SK-N-SH (cell line): ENCODE measurements around the gene AUP1.

Experiments used
- EZH2phosphoT487 ChIP-seq: fragments of 200-600 bp; sonication (generic); IDR thresholded peaks from 2 replicates; pipeline ENCODE4 v1.6.1; 2017; ENCODE audit warnings: low read depth, mixed run types, mild to moderate bottlenecking, antibody characterized with exemption, moderate library complexity, borderline replicate concordance
- GABPA ChIP-seq: IDR thresholded peaks from 2 replicates; pipeline ENCODE4 v1.4.0; 2012; ENCODE audit warnings: low read depth, mild to moderate bottlenecking
- TAF1 ChIP-seq: IDR thresholded peaks from 2 replicates; pipeline ENCODE4 v1.6.1; 2012; ENCODE audit warnings: low read depth, mild to moderate bottlenecking, low read length, moderate library complexity, borderline replicate concordance
- TF ChIP-seq, protein P1 (sequence below): fragments of 200-600 bp; sonication (generic); IDR thresholded peaks from 2 replicates; pipeline ENCODE4 v1.6.1; 2017; ENCODE audit warnings: antibody characterized with exemption, mild to moderate bottlenecking, moderate library complexity

DNA sequence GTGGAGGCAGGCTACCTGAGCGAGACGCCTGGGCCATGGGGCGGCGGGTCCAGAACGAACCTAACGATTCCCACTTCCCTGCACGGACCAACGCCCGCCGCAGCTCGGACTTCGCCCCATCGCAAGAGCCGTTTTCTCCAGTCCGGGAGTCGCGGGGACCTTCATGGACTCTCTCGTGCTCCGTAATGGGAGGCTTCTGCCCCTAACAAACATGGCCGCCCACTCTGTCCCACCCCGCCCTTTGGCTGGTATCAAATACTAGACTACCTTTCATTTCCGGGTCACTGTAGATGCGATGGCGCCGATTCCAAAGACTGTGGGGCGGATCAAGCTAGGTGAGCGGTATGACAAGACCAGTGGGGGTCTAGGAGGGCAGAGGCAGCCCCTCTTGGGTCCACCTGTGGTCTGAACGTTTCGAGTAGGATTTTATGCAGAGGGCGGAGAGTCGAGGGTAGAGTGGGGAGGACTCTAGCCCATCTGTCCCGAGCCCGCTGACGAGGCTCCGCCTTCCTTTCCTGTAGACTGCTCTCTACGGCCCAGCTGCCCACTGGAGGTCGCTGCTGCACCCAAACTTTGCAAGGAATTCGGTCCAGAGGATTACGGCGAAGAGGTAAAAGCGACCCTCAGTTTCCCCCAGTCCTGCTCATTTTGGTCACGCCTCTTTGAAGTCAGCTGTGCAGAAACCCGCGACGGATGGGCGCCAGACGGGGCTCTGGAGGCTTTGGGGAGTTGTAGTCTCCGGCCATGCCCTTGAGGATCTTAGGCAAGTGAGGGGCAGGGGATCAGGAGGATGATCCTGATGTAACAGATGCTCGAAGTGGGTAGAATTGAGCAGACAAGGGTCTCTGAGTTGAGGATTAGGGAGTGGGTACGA is 46.5 kb downstream of the AUP1 start, which contains the start of the genes CCDC142 and TTC31:
- TF ChIP-seq, protein P1, sequence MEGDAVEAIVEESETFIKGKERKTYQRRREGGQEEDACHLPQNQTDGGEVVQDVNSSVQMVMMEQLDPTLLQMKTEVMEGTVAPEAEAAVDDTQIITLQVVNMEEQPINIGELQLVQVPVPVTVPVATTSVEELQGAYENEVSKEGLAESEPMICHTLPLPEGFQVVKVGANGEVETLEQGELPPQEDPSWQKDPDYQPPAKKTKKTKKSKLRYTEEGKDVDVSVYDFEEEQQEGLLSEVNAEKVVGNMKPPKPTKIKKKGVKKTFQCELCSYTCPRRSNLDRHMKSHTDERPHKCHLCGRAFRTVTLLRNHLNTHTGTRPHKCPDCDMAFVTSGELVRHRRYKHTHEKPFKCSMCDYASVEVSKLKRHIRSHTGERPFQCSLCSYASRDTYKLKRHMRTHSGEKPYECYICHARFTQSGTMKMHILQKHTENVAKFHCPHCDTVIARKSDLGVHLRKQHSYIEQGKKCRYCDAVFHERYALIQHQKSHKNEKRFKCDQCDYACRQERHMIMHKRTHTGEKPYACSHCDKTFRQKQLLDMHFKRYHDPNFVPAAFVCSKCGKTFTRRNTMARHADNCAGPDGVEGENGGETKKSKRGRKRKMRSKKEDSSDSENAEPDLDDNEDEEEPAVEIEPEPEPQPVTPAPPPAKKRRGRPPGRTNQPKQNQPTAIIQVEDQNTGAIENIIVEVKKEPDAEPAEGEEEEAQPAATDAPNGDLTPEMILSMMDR: peak; percentile 93
- TF ChIP-seq EZH2phosphoT487 (no peak), GABPA (peak; percentile 94), TAF1 (no peak; the same call in 1 of the 2 replicates)
